ENCODE data around the gene TEKT3. TPM values are rescaled to one million over a fixed set of nuclear protein-coding genes. Genes with fewer than 3 reads are reported as not detected.

TEKT3 gene
- total and polyA plus RNA-seq, 9 of the 15 experiments (the other 6 are each of a cell fraction or from before 2014, with no cell fraction given) = not detected

- Histone ChIP-seq H3K4me3 (no peak overlapping the region), H3K9me3 (replicated peaks; ENCODE audit: control insufficient read depth, insufficient read depth, low read depth, low read length) (no peaks in the 10 kb centered on the region), H3K27me3 (ENCODE audit: control insufficient read depth in 2 of 2, insufficient read depth in 2 of 2, low read length in 2 of 2) (peaks cover 5 to 24% of the 10 kb centered on the region in 2 experiments; a peak in 3 of 5 replicates), H3K4me1 (replicated peaks in 1 of 2; ENCODE audit: control insufficient read depth in 2 of 2, insufficient read depth in 2 of 2, low read length in 2 of 2) (peaks cover 0 to 6% of the 10 kb centered on the region in 2 experiments; a peak in 1 of 5 replicates), H4K20me1 (replicated peaks; ENCODE audit: control insufficient read depth, insufficient read depth, low read length) (no peaks in the 10 kb centered on the region), H3K27ac (ENCODE audit: extremely low read depth, low read depth, low read length) (no peak overlapping the region), H3K9ac (ENCODE audit: insufficient read depth in 1 of 2, low read depth in 2 of 2, low read length in 2 of 2) (no peak overlapping the region), H2AFZ (ENCODE audit: low read depth, low read length) (no peak overlapping the region), H3K9me1 (ENCODE audit: control insufficient read depth, insufficient read depth, low read length) (no peaks in the 10 kb centered on the region), H3K79me2 (ENCODE audit: control insufficient read depth, insufficient read depth, low read length) (no peaks in the 10 kb centered on the region), H3K4me2 (ENCODE audit: insufficient read depth, low read length) (no peak overlapping the region), H3K36me3 (ENCODE audit: control insufficient read depth, insufficient read depth, low read length) (no peaks in the 10 kb centered on the region)
- in situ Hi-C loops (cut with MboI) = no loop called here
- DNase-seq (ENCODE audit: extremely low read depth in 1 of 4, low spot score in 3 of 4) (no peak), FAIRE-seq (no peak), ATAC-seq (no peak)
- POLR2A ChIA-PET = no interaction called here
- no TSS peak for BruUV-seq (replicated peaks)
- intact Hi-C loops (cut with micrococcal nuclease) = no loop called here
- WGBS (ENCODE audit: insufficient coverage, low coverage, missing lambda C conversion rate) = 2% methylated on average over 6 of the region's 13 CpGs
- CTCF ChIA-PET (ENCODE audit: low intra/inter-chr PET ratio) = no interaction called here
- no peak for TF ChIP-seq ZNF764 (CRISPR knock-in tag; IDR thresholded peaks at IDR 0.05; ENCODE audit: low read depth)
- TF ChIP-seq, protein P1, sequence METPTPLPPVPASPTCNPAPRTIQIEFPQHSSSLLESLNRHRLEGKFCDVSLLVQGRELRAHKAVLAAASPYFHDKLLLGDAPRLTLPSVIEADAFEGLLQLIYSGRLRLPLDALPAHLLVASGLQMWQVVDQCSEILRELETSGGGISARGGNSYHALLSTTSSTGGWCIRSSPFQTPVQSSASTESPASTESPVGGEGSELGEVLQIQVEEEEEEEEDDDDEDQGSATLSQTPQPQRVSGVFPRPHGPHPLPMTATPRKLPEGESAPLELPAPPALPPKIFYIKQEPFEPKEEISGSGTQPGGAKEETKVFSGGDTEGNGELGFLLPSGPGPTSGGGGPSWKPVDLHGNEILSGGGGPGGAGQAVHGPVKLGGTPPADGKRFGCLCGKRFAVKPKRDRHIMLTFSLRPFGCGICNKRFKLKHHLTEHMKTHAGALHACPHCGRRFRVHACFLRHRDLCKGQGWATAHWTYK (CRISPR knock-in tag; IDR thresholded peaks at IDR 0.05) = no peak
- TF ChIP-seq E2F6 (IDR thresholded peaks at IDR 0.05; ENCODE audit: borderline replicate concordance in 1 of 2, extremely low read depth in 1 of 2, insufficient read depth in 1 of 2, insufficient read length in 1 of 2, low read depth in 1 of 2, low read length in 1 of 2, poor library complexity in 1 of 2, severe bottlenecking in 1 of 2) = no peak
- no peak for TF ChIP-seq THRB (CRISPR knock-in tag; conservative IDR thresholded peaks at IDR 0.05)
- TF ChIP-seq JUN (IDR thresholded peaks at IDR 0.05; ENCODE audit: borderline replicate concordance, low read depth, low read length) = no peak
- TF ChIP-seq JUN (CRISPR knock-in tag; IDR thresholded peaks at IDR 0.05; ENCODE audit: borderline replicate concordance) = no peak
- TF ChIP-seq, protein P2, sequence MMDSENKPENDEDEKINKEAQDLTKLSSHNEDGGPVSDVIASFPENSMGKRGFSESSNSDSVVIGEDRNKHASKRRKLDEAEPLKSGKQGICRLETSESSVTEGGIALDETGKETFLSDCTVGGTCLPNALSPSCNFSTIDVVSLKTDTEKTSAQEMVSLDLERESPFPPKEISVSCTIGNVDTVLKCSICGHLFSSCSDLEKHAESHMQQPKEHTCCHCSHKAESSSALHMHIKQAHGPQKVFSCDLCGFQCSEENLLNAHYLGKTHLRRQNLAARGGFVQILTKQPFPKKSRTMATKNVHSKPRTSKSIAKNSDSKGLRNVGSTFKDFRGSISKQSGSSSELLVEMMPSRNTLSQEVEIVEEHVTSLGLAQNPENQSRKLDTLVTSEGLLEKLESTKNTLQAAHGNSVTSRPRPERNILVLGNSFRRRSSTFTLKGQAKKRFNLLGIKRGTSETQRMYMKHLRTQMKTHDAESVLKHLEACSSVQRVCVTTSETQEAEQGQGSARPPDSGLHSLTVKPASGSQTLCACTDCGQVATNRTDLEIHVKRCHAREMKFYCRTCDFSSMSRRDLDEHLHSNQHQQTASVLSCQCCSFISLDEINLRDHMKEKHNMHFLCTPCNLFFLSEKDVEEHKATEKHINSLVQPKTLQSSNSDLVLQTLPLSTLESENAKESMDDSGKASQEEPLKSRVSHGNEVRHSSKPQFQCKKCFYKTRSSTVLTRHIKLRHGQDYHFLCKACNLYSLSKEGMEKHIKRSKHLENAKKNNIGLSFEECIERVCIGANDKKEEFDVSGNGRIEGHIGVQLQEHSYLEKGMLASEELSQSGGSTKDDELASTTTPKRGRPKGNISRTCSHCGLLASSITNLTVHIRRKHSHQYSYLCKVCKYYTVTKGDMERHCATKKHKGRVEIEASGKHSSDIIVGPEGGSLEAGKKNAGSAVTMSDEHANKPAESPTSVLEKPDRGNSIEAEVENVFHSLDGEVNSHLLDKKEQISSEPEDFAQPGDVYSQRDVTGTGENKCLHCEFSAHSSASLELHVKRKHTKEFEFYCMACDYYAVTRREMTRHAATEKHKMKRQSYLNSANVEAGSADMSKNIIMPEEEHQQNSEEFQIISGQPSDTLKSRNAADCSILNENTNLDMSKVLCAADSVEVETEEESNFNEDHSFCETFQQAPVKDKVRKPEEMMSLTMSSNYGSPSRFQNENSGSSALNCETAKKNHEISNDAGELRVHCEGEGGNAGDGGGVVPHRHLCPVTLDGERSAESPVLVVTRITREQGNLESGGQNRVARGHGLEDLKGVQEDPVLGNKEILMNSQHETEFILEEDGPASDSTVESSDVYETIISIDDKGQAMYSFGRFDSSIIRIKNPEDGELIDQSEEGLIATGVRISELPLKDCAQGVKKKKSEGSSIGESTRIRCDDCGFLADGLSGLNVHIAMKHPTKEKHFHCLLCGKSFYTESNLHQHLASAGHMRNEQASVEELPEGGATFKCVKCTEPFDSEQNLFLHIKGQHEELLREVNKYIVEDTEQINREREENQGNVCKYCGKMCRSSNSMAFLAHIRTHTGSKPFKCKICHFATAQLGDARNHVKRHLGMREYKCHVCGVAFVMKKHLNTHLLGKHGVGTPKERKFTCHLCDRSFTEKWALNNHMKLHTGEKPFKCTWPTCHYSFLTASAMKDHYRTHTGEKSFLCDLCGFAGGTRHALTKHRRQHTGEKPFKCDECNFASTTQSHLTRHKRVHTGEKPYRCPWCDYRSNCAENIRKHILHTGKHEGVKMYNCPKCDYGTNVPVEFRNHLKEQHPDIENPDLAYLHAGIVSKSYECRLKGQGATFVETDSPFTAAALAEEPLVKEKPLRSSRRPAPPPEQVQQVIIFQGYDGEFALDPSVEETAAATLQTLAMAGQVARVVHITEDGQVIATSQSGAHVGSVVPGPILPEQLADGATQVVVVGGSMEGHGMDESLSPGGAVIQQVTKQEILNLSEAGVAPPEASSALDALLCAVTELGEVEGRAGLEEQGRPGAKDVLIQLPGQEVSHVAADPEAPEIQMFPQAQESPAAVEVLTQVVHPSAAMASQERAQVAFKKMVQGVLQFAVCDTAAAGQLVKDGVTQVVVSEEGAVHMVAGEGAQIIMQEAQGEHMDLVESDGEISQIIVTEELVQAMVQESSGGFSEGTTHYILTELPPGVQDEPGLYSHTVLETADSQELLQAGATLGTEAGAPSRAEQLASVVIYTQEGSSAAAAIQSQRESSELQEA (IDR thresholded peaks at IDR 0.05; ENCODE audit: low read depth) = no peak
- TF ChIP-seq CBX1 (IDR thresholded peaks at IDR 0.05; ENCODE audit: low read depth) = no peak
- TF ChIP-seq ZNF263 (CRISPR knock-in tag; IDR thresholded peaks at IDR 0.05; ENCODE audit: borderline replicate concordance) = no peak
These were observed 4.7 kb upstream of the TEKT3 start for GRCh38 chr17:15346066-15346595.

Measured in K562 (cell line).